ENCODE measurements around the gene COL1A2. TPM values are rescaled to one million over a fixed set of nuclear protein-coding genes. Genes with fewer than 3 reads are reported as not detected.

The COL1A2 gene
- total and polyA plus RNA-seq, 2 of the 4 experiments (the other 2 are of a cell fraction) = 1,211 to 4,454 TPM

DNA sequence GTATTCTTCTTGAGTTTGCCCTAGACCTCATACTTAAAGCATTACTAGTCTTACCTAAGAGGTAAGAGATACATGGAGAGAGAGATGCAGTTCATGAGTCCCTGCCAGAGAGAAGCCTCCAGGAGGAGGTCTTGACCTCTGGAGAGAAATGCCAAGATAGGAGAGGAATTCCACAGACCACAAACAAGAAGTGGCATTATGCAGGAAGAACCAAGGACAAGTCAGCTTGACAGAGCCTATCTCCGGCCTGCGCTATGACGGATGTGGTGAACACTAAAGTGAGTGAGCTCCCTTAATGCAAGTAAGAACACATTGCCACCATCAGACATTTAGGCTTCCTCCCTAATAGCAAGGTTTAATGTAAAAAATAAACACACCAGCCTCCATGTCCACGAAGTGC is 27.9 kb upstream of the COL1A2 start:
- Histone ChIP-seq H3K14ac (replicated peaks; ENCODE audit: low read depth, low read length) (peak overlapping the region; percentile 62), H2AK9ac (replicated peaks; ENCODE audit: low read depth, low read length, poor library complexity) (no peak overlapping the region), H3K23ac (ENCODE audit: low read depth, low read length) (peak overlapping the region; percentile 48; the same call in 1 of the 2 replicates), H3K79me1 (ENCODE audit: low read depth in 1 of 2, low read length in 2 of 2) (peaks cover 4 to 10% of the 10 kb centered on the region in 2 experiments; a peak in 3 of 4 replicates), H2BK20ac (ENCODE audit: low read depth, low read length) (peak overlapping the region; percentile 78), H3K4me2 (ENCODE audit: low read depth, low read length) (no peak overlapping the region), H4K20me1 (ENCODE audit: insufficient read depth, low read length) (no peaks in the 10 kb centered on the region), H2BK120ac (ENCODE audit: low read depth, low read length) (peak overlapping the region; percentile 74), H3K27me3 (ENCODE audit: control insufficient read depth, insufficient read depth, low read length) (no peaks in the 10 kb centered on the region), H3K4ac (ENCODE audit: low read depth, low read length) (peak overlapping the region; percentile 78), H3K4me1 (ENCODE audit: control insufficient read depth, insufficient read depth, low read length) (peaks cover 12% of the 10 kb centered on the region), H3K9ac (ENCODE audit: low read depth, low read length) (no peak overlapping the region), H3K9me1 (ENCODE audit: insufficient read depth, low read length) (peaks cover 4% of the 10 kb centered on the region), H3K27ac (ENCODE audit: insufficient read depth, low read length) (peak overlapping the region; percentile 45; the same call in 1 of the 2 replicates), H4K91ac (ENCODE audit: insufficient read depth, low read depth, low read length) (peak overlapping the region; percentile 81), H3K18ac (ENCODE audit: low read depth, low read length) (peak overlapping the region; percentile 10), H2BK5ac (ENCODE audit: low read depth, low read length, poor library complexity, severe bottlenecking) (peak overlapping the region; percentile 7), H3K4me3 (ENCODE audit: insufficient read depth, low read depth, low read length) (no peak overlapping the region), H4K8ac (ENCODE audit: low read depth in 2 of 2, low read length in 2 of 2) (peak overlapping the region in 1 of 2 experiments; percentile 47; a peak in 2 of 4 replicates), H4K5ac (ENCODE audit: low read depth, low read length) (peak overlapping the region; percentile 1; the same call in 1 of the 2 replicates), H3K9me3 (ENCODE audit: control insufficient read depth, insufficient read depth, low read length) (no peaks in the 10 kb centered on the region), H2AK5ac (ENCODE audit: low read depth, low read length) (peak overlapping the region; percentile 67; the same call in 1 of the 2 replicates), H2BK15ac (ENCODE audit: low read depth, low read length) (peak overlapping the region; percentile 52; the same call in 2 of the 3 replicates), H2AFZ (replicated peaks; ENCODE audit: low read length, poor library complexity) (no peak overlapping the region), H3K36me3 (ENCODE audit: control insufficient read depth, insufficient read depth, low read length) (no peaks in the 10 kb centered on the region), H3K56ac (ENCODE audit: extremely low read depth, insufficient read depth, low read length) (no peak overlapping the region)
- ChIA-PET CTCF (interaction anchor here (1.1 to 3.3 kb wide), 2 partner anchors 15 to 66 kb away, joined by 3 to 10 read pairs; no protein-coding TSS in a partner anchor), POLR2A (ENCODE audit: unreplicated experiment) (interaction anchor here (0.6 to 1.8 kb wide), 2 partner anchors 8 to 69 kb away, joined by 5 to 7 read pairs; no protein-coding TSS in a partner anchor)
- ATAC-seq (ENCODE audit: low read depth) = no peak
- DNase-seq = no peak
- dilution Hi-C loops (cut with HindIII; ENCODE audit: low sequenced_read_pairs, unreplicated experiment) (no loop called here), in situ Hi-C loops (cut with MboI; ENCODE audit: low sequenced_read_pairs) (no loop called here), intact Hi-C loops (cut with micrococcal nuclease) (no loop called here)
- TF ChIP-seq MAFK (IDR thresholded peaks at IDR 0.05; ENCODE audit: low read depth, low read length) (no peak), MAZ (IDR thresholded peaks at IDR 0.05; ENCODE audit: borderline replicate concordance, low read depth, low read length) (no peak), ELK1 (IDR thresholded peaks at IDR 0.05; ENCODE audit: borderline replicate concordance, low read depth, low read length) (no peak), NFE2L2 (IDR thresholded peaks at IDR 0.05; ENCODE audit: low read depth, low read length) (no peak), RAD21 (IDR thresholded peaks at IDR 0.05; ENCODE audit: low read length) (no peak), CHD1 (IDR thresholded peaks at IDR 0.05; ENCODE audit: low read depth, low read length) (no peak), CEBPB (IDR thresholded peaks at IDR 0.05; ENCODE audit: low read depth, low read length) (no peak), SMC3 (IDR thresholded peaks at IDR 0.05; ENCODE audit: low read depth, low read length) (no peak), RCOR1 (IDR thresholded peaks at IDR 0.05; ENCODE audit: insufficient replicate concordance, low read length) (no peak), POLR2A (IDR thresholded peaks at IDR 0.05; ENCODE audit: low read depth, low read length) (no peak), MXI1 (IDR thresholded peaks at IDR 0.05; ENCODE audit: borderline replicate concordance, low read depth, low read length) (no peak), FOS (IDR thresholded peaks at IDR 0.05; ENCODE audit: low read depth, low read length) (no peak), RFX5 (IDR thresholded peaks at IDR 0.05; ENCODE audit: low read depth, low read length) (no peak), BHLHE40 (IDR thresholded peaks at IDR 0.05; ENCODE audit: low read depth, low read length) (no peak)
- TF ChIP-seq, protein P1, sequence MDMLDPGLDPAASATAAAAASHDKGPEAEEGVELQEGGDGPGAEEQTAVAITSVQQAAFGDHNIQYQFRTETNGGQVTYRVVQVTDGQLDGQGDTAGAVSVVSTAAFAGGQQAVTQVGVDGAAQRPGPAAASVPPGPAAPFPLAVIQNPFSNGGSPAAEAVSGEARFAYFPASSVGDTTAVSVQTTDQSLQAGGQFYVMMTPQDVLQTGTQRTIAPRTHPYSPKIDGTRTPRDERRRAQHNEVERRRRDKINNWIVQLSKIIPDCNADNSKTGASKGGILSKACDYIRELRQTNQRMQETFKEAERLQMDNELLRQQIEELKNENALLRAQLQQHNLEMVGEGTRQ (IDR thresholded peaks at IDR 0.05; ENCODE audit: low read depth, low read length) = no peak
- TF ChIP-seq, protein P2, sequence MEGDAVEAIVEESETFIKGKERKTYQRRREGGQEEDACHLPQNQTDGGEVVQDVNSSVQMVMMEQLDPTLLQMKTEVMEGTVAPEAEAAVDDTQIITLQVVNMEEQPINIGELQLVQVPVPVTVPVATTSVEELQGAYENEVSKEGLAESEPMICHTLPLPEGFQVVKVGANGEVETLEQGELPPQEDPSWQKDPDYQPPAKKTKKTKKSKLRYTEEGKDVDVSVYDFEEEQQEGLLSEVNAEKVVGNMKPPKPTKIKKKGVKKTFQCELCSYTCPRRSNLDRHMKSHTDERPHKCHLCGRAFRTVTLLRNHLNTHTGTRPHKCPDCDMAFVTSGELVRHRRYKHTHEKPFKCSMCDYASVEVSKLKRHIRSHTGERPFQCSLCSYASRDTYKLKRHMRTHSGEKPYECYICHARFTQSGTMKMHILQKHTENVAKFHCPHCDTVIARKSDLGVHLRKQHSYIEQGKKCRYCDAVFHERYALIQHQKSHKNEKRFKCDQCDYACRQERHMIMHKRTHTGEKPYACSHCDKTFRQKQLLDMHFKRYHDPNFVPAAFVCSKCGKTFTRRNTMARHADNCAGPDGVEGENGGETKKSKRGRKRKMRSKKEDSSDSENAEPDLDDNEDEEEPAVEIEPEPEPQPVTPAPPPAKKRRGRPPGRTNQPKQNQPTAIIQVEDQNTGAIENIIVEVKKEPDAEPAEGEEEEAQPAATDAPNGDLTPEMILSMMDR (conservative IDR thresholded peaks at IDR 0.05; ENCODE audit: low read depth, low read length) = no peak
- WGBS, 2 experiments (ENCODE audit: extremely low coverage in 2 of 2, insufficient read length in 1 of 2) = no CpG with 5 or more reads among the region's 4 CpGs
- BruUV-seq (replicated peaks) = no TSS peak
